Natural killer cell (primary cell): ENCODE data around the gene THSD4. TPM values are rescaled to one million over a fixed set of nuclear protein-coding genes. Genes with fewer than 3 reads are reported as not detected.

Source experiments
- ATAC-seq, 3 donors: fragments of 150-1000 bp in 2 of 3; fragments of 200-7000 bp in 1 of 3; cut with Tn5 transposase; 1 replicate in 1 of 3; 2 replicates in 2 of 3; pipeline ENCODE4 v1.10.0; 2021; ENCODE audit warnings: mild to moderate bottlenecking in 2 of 3, moderate library complexity in 2 of 3
- DNase-seq, 2 donors: peaks; one replicate each; pipeline versions ENCODE4 v3.0.0 to v3.0.0-alpha.2; 2013 to 2021; ENCODE audit warnings: mixed read lengths in 1 of 2
- H3K27ac ChIP-seq: one replicate; pipeline ENCODE4 v1.5.1; 2013; ENCODE audit warnings: mild to moderate bottlenecking, low read length
- H3K27me3 ChIP-seq: one replicate; pipeline ENCODE4 v1.6.1; 2013; ENCODE audit warnings: low read length; ENCODE audit not compliant: control insufficient read depth, insufficient read depth
- H3K36me3 ChIP-seq: one replicate; pipeline ENCODE4 v1.6.1; 2013; ENCODE audit warnings: low read length; ENCODE audit not compliant: control insufficient read depth, insufficient read depth
- H3K4me1 ChIP-seq: one replicate; pipeline ENCODE4 v1.6.1; 2013; ENCODE audit warnings: low read length; ENCODE audit not compliant: control insufficient read depth, insufficient read depth
- H3K4me3 ChIP-seq: one replicate; pipeline ENCODE4 v1.5.1; 2013; ENCODE audit warnings: low read length
- H3K9me3 ChIP-seq: one replicate; pipeline ENCODE4 v1.6.1; 2013; ENCODE audit warnings: low read length; ENCODE audit not compliant: control insufficient read depth, insufficient read depth
- H3K27ac Mint-ChIP-seq, 2 donors: one replicate each; pipeline ENCODE4 v1.8.0; 2022; ENCODE audit warnings: mild to moderate bottlenecking in 2 of 2, mixed read lengths in 2 of 2, moderate library complexity in 1 of 2
- H3K27me3 Mint-ChIP-seq, 2 donors: one replicate each; pipeline ENCODE4 v1.8.0; 2022; ENCODE audit warnings: low read depth in 2 of 2, mixed read lengths in 2 of 2
- H3K36me3 Mint-ChIP-seq: one replicate; pipeline ENCODE4 v1.8.0; 2022; ENCODE audit warnings: mixed read lengths
- H3K4me1 Mint-ChIP-seq, 2 donors: one replicate each; pipeline ENCODE4 v1.8.0; 2022; ENCODE audit warnings: mixed read lengths in 2 of 2
- H3K4me3 Mint-ChIP-seq: one replicate; pipeline ENCODE4 v1.8.0; 2022; ENCODE audit warnings: mild to moderate bottlenecking, moderate library complexity, mixed read lengths
- H3K9me3 Mint-ChIP-seq, 2 donors: one replicate each; pipeline ENCODE4 v1.8.0; 2022; ENCODE audit warnings: mixed read lengths in 2 of 2
- WGBS: methylation state at CpG from one replicate; pipeline ENCODE4 v1.1.7; 2013; ENCODE audit warnings: missing lambda C conversion rate; ENCODE audit not compliant: insufficient coverage; 5-methylcytosine and 5-hydroxymethylcytosine counted together
- intact Hi-C: fragments of 100-400 bp; cut with micrococcal nuclease; formaldehyde crosslinking; loops from one replicate; pipeline ENCODE4 v1.14.2; 2022
- total RNA-seq, 4 donors: library from RNA; stranded (reverse); fragments of 120-200 nt in 1 of 4; gene quantifications; one replicate each; pipeline versions ENCODE4 v1.2.3 to v1.2.4, GENCODE V29; 2013 to 2022
- TF ChIP-seq, protein P1 (sequence below): fragments of 200-600 bp; IDR thresholded peaks from one replicate; pipeline ENCODE4 v1.8.0; 2022; ENCODE audit warnings: antibody characterized with exemption

The THSD4 gene
- total RNA-seq, 3 donors from 2014 or later (not counting 1 experiment from before 2014, with no cell fraction given), result not detected

DNA sequence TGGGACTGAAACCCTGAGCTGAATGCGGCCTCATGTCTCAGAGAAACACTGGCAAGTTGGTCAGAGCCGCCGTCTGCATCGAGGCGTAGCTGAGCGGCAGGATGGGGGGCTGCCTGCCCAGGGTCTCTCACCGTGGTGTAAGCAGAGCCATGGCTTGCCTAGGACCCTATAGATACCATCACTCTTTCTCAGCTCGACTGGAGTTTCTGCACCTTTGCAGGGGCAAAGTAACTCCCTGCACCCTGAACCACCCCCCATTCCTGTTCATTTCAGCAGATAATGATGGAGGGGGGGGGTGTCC, 666.6 kb downstream of the THSD4 start:
- Mint-ChIP-seq H3K4me1 (peaks cover 0 to 7% of the 10 kb centered on the region in 2 donors), H3K4me3 (no peak overlapping the region), H3K9me3 (no peaks in the 10 kb centered on the region), H3K36me3 (no peaks in the 10 kb centered on the region), H3K27ac (no peak overlapping the region), H3K27me3 (peaks cover 6 to 23% of the 10 kb centered on the region in 2 donors)
- Histone ChIP-seq H3K36me3 (no peaks in the 10 kb centered on the region), H3K4me1 (no peaks in the 10 kb centered on the region), H3K4me3 (no peak overlapping the region), H3K27me3 (no peaks in the 10 kb centered on the region), H3K9me3 (no peaks in the 10 kb centered on the region), H3K27ac (no peak overlapping the region)
- DNase-seq (no peak), ATAC-seq (no peak)
- 90% methylated on average over 7 of the region's 8 CpGs for WGBS
- intact Hi-C loops, result no loop called here
- TF ChIP-seq, protein P1, sequence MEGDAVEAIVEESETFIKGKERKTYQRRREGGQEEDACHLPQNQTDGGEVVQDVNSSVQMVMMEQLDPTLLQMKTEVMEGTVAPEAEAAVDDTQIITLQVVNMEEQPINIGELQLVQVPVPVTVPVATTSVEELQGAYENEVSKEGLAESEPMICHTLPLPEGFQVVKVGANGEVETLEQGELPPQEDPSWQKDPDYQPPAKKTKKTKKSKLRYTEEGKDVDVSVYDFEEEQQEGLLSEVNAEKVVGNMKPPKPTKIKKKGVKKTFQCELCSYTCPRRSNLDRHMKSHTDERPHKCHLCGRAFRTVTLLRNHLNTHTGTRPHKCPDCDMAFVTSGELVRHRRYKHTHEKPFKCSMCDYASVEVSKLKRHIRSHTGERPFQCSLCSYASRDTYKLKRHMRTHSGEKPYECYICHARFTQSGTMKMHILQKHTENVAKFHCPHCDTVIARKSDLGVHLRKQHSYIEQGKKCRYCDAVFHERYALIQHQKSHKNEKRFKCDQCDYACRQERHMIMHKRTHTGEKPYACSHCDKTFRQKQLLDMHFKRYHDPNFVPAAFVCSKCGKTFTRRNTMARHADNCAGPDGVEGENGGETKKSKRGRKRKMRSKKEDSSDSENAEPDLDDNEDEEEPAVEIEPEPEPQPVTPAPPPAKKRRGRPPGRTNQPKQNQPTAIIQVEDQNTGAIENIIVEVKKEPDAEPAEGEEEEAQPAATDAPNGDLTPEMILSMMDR, result no peak

DNA sequence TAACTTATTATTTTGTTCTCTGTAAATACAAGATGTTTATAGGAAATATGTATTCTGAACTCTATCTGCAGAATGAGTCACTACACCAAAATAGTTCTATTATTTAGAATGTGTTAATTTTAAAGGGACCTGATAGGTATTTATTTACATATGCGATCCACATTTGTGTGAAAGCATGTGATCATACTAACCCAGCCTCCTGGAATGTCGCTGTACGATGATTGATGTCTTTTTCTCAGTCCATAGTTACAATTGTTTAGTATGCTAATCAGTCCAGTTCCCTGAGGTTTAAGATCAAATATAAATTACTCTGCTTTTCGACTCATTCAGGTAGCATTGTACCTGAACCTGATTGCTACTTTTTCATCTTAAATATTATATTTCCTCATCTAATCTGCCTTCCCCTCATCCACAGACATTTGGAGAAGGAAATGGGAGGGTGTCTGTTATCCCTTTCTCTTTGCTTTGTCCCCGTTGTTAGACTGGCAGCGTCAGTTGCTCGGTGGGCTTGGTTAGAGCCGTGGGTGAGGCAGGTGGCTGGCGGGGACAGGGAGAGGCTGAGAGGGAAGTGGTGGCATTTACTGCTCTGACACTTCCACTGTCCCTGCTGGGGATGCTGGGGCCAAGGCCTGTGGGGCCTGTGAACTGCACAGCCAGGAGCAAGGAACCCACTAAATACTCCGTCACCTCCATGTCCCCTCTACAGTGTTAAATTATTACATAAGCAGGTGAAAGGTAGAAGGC, 667.3 kb downstream of the THSD4 start:
- no peaks in the 10 kb centered on the region for H3K27me3 ChIP-seq
- no peaks in the 10 kb centered on the region for H3K36me3 ChIP-seq
- H3K4me1 Mint-ChIP-seq, result peaks cover 0 to 7% of the 10 kb centered on the region in 2 donors
- H3K27me3 Mint-ChIP-seq, result peaks cover 6 to 23% of the 10 kb centered on the region in 2 donors
- no peaks in the 10 kb centered on the region for H3K36me3 Mint-ChIP-seq
- DNase-seq, result no peak
- H3K4me1 ChIP-seq, result no peaks in the 10 kb centered on the region
- no peak overlapping the region for H3K4me3 Mint-ChIP-seq
- TF ChIP-seq, protein P1, result no peak
- H3K4me3 ChIP-seq, result no peak overlapping the region
- 69% methylated on average over 9 of the region's 10 CpGs for WGBS
- H3K9me3 Mint-ChIP-seq, result no peaks in the 10 kb centered on the region
- ATAC-seq, result no peak
- no peaks in the 10 kb centered on the region for H3K9me3 ChIP-seq
- H3K27ac Mint-ChIP-seq, result no peak overlapping the region
- no peak overlapping the region for H3K27ac ChIP-seq
- intact Hi-C loops, result no loop called here

DNA sequence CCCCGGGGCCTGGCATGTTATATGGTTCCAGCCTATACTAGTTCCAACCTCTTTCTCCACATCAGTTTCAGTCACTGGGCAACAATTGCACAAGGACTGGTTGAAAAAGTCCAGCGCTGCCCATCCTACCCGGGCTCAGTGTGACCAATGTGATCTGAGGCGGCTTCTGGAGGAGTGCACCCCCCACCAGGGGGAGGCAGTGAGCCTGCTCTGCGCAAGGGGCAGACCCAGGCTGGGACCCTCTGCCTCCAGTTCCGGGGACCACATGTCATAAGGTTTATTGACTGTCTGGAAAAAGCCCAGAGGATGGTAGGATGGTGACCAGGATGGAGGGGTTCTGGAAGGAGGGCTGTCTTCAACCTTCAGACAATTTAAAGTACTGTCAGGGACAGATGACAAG, 669.4 kb downstream of the THSD4 start:
- DNase-seq (peak in 1 of 2 donors; percentile 31), ATAC-seq (no peak)
- Histone ChIP-seq H3K27me3 (no peaks in the 10 kb centered on the region), H3K4me1 (no peaks in the 10 kb centered on the region), H3K36me3 (no peaks in the 10 kb centered on the region), H3K9me3 (no peaks in the 10 kb centered on the region), H3K27ac (no peak overlapping the region), H3K4me3 (no peak overlapping the region)
- WGBS, result 68% methylated on average over 6 of the region's 6 CpGs
- peaks cover 0 to 7% of the 10 kb centered on the region in 2 donors for H3K4me1 Mint-ChIP-seq
- no peaks in the 10 kb centered on the region for H3K9me3 Mint-ChIP-seq
- H3K27me3 Mint-ChIP-seq, result peaks cover 6 to 23% of the 10 kb centered on the region in 2 donors
- H3K4me3 Mint-ChIP-seq, result no peak overlapping the region
- H3K36me3 Mint-ChIP-seq, result no peaks in the 10 kb centered on the region
- TF ChIP-seq, protein P1, result no peak
- H3K27ac Mint-ChIP-seq, result no peak overlapping the region
- intact Hi-C loops, result no loop called here

DNA sequence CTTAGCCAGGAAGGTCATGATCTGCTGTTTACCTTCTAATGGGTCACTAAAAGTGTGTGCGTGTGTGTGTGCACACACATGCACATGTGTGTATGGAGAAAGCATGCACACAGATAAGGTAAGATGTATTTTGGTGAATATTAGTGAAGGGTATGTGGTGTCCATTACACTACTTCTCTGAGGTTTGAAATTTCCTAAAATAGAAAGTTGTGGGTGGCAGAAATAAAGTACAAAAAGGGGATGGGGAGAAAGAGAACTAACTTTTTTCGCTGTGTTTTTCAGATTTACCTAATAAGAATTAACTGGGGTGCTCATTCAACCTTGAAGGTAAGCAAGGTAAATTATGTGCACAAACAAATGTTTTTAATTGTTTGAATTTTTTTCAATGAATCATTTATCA, 670.7 kb downstream of the THSD4 start:
- Mint-ChIP-seq H3K9me3 (no peaks in the 10 kb centered on the region), H3K27ac (no peak overlapping the region), H3K36me3 (no peaks in the 10 kb centered on the region), H3K4me3 (no peak overlapping the region), H3K27me3 (peaks cover 3 to 13% of the 10 kb centered on the region in 2 donors), H3K4me1 (no peaks in the 10 kb centered on the region)
- TF ChIP-seq, protein P1, result no peak
- no peaks in the 10 kb centered on the region for H3K27me3 ChIP-seq
- H3K9me3 ChIP-seq, result no peaks in the 10 kb centered on the region
- no peak for ATAC-seq
- H3K36me3 ChIP-seq, result no peaks in the 10 kb centered on the region
- WGBS, result 77% methylated on average over 2 of the region's 2 CpGs
- no peak for DNase-seq
- no peaks in the 10 kb centered on the region for H3K4me1 ChIP-seq
- intact Hi-C loops, result no loop called here
- no peak overlapping the region for H3K27ac ChIP-seq
- H3K4me3 ChIP-seq, result no peak overlapping the region
